Measurements from ENCODE around the gene CHST15. TPM values are rescaled to one million over a fixed set of nuclear protein-coding genes. Genes with fewer than 3 reads are reported as not detected.

CHST15 gene
- 10 to 100 TPM in 11 of 12 donors, not detected in 1; 14.6 to 24.7 (median 17.8) TPM for polyA plus RNA-seq (ENCODE audit: insufficient read length in 12 of 12)
- long read RNA-seq, donor 1, full-length matches to known transcripts: 2 of 2 reads
- long read RNA-seq, donor 1, partial matches to known transcripts: 0 of 2 reads
- long read RNA-seq, donor 1, other reads (novel, unspliced or antisense): 0 of 2 reads
- long read RNA-seq, donor 2, full-length matches to known transcripts: 2 of 2 reads
- long read RNA-seq, donor 2, partial matches to known transcripts: 0 of 2 reads
- long read RNA-seq, donor 2, other reads (novel, unspliced or antisense): 0 of 2 reads
- long read RNA-seq, donor 3, partial matches to known transcripts: 0 of 1 reads
- long read RNA-seq, donor 3, other reads (novel, unspliced or antisense): 0 of 1 reads
- long read RNA-seq, donor 4, full-length matches to known transcripts: 2 of 2 reads
- long read RNA-seq, donor 4, partial matches to known transcripts: 0 of 2 reads
- long read RNA-seq, donor 4, other reads (novel, unspliced or antisense): 0 of 2 reads
- long read RNA-seq, donor 5: 0 reads
- long read RNA-seq, donor 6, full-length matches to known transcripts: 2 of 2 reads
- long read RNA-seq, donor 6, partial matches to known transcripts: 0 of 2 reads
- long read RNA-seq, donor 6, other reads (novel, unspliced or antisense): 0 of 2 reads
- long read RNA-seq, donor 7, full-length matches to known transcripts: 1 of 1 reads
- long read RNA-seq, donor 7, partial matches to known transcripts: 0 of 1 reads
- long read RNA-seq, donor 7, other reads (novel, unspliced or antisense): 0 of 1 reads
- long read RNA-seq, donor 8, full-length matches to known transcripts: 3 of 3 reads
- long read RNA-seq, donor 8, partial matches to known transcripts: 0 of 3 reads
- long read RNA-seq, donor 8, other reads (novel, unspliced or antisense): 0 of 3 reads
- long read RNA-seq, donor 9, full-length matches to known transcripts: 2 of 2 reads
- long read RNA-seq, donor 9, partial matches to known transcripts: 0 of 2 reads
- long read RNA-seq, donor 9, other reads (novel, unspliced or antisense): 0 of 2 reads
- long read RNA-seq, donor 10, full-length matches to known transcripts: 3 of 3 reads
- long read RNA-seq, donor 10, partial matches to known transcripts: 0 of 3 reads
- long read RNA-seq, donor 10, other reads (novel, unspliced or antisense): 0 of 3 reads
- long read RNA-seq, donor 11, full-length matches to known transcripts: 1 of 1 reads
- long read RNA-seq, donor 11, partial matches to known transcripts: 0 of 1 reads
- long read RNA-seq, donor 11, other reads (novel, unspliced or antisense): 0 of 1 reads

DNA sequence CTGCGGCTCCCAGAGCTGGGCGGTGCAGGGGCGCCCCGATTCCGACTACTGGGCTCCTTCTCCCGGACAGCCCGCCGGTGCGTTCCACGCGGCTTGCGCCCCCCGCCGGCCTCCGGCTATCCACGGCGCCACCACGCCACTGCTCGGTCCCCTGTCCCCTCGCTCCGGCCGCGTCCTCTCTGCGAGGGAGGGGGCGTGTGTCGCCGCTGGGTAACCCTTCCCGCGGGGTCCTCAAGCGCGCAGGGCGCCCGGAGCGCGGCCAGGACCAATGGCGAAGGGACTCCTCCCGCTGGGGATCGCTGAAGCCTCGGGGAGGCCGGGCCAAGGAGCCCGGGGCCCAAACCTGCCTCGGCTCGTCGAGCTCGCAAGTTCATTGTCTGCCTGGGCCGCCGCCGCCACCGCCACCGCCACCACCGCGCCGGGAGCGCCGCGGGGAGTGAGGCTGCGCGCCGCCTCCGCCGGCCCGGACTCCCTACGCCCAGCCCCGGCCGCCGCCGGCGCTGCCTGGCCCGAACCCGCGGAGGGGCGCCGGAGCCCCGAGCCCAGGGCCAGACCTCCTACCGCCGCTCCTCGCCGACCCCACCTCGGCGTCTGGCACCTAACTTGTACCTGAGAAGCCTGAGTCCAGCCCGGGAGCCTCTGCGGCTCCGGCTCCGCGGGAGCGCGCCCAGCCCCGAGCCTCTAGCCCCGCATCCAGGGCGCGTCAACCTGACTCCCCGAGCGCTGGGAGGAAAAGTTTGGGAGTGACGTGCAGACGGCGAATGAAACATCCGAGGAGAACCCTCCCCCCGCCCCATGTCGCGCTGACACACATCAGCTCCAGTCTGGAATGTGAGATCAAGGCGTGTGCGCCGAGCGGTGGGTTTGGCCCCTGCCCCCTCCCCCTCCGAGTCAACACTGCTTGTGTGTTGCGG lies at the start of gene CHST15:
TSS of gene CHST15 (minus strand) at position 739 of the 914 bp plus-strand sequence. CDS start 47,386 bp downstream, outside the sequence.
- DNase-seq: peak; percentile 64

- no peak for DNase-seq
Observed at GRCh38 chr10:124142960-124143359, 49.6 kb upstream of the CHST15 start.

DNA sequence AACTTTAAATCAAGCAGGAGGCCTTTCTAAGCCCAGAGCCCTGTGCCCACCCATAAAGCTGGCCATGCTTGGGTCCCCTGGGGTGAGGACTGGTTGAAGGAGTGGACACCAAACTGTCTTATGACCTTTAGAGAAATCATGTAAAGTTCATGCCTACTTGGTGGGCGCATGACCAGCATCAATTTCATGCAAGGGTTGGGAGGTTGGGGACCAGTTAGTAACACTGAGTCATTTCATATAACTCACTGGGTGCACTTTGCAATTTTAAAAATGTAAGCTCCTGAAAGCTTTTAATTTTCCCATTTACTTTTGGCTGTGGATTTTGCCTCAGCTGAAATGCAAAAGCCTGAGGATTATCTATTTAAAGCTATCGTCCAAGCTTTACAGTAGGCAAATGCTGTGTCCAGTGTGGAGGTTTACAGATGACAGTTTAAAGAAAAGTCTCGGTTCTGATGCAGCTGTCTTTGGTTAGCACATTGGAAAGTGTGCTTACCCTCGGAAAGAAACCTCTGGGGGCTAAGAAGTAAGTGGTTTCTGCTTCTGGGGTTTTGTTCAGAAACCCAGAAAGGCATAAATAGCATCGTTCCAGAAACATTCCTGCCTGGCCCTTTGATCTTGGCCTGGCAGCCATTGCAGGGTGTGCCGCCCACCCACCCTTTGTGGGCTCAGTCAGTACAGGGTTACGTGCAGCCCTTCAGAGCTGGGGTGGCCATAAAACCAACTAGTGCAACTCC lies 48.8 kb upstream of the CHST15 start:
- no peak for DNase-seq

- no peak for DNase-seq
Observed at GRCh38 chr10:124138883-124139348, 45.5 kb upstream of the CHST15 start.

DNA sequence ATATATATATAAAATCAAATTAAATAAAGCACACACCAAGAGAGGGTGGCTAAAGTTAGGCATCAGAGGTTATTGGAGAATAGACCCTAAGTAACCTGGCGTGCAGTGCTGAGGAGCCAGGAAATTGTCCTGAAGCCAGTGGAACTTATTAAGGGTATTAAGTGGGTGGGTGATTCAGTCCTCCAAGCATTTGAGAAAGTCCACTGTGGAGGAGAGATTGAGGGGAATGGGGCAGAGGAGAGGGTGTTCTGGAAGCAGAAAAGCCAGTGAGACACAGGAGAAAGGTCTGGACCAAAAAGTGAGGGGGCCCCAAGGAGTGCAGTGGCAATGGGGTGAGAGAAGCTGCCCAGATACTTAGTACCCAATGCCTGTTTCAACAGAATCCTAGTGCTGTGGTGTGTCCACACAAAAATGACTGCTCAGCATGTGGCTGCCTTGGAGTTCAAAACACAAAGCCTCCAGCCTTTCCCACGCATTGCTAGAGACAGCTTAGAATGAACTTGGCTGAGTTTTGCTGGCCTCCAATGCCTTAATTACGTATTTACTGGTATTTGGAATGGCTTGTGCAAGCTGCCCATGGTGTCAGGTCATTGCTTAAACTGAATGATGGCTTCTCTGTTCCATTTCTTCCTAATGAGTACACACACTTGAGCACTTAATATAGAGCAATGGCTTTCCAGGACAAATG lies 44.9 kb upstream of the CHST15 start:
- DNase-seq: no peak

DNA sequence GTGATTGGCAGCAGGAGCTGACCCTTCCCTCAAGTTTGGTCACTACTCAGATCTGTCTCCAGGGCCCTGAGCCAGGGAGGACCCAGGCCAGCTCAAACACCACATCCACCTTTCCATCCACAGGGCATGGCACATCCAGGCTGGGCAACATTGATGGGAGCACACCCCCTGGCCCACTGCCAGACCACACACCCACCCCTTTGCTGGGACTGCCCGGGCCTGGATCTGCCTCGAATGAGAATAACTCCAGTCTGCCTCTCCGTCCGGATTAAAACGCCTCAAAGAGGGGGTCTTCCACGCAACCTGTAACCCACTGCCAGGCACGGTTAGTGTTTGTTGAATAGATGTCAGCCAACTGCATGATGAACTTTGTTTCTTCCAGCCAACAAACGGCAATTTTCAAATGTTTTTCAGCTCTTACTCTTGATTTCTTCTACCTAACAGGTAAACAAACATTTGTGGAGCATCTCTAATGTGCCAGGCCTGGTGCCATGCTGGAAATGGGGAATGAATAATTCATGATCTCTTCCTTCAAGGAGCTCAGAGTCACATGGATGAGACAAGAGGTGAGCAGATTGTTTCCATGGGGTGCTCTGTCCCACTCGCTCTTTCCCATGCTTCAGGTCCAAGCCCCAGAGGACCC lies 41.0 kb upstream of the CHST15 start:
- DNase-seq: no peak

GRCh38 chr10:124132876-124133275 lies 39.5 kb upstream of the CHST15 start:
- no peak for DNase-seq

- no peak for DNase-seq
Observed at GRCh38 chr10:124132306-124132705, 38.9 kb upstream of the CHST15 start.

DNA sequence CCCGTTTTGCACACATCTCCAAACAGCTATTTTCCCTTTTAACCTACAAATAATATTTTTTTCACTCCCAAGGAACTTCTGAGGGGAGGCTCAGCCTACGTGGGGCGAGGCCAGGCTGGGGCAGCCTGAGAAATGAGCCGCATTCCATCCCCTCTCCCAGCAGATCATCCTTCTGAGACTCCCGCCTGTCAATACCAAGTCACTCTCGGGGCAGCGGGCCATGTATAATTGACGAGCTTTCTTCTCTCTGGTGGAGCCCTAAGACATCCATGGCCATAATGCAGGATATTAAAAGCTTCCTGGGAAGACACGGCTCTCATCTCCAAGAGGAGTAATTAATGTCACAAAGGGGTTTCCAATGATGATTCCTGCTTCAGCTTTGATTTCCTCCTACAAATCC lies 37.8 kb upstream of the CHST15 start:
- DNase-seq: no peak

DNA sequence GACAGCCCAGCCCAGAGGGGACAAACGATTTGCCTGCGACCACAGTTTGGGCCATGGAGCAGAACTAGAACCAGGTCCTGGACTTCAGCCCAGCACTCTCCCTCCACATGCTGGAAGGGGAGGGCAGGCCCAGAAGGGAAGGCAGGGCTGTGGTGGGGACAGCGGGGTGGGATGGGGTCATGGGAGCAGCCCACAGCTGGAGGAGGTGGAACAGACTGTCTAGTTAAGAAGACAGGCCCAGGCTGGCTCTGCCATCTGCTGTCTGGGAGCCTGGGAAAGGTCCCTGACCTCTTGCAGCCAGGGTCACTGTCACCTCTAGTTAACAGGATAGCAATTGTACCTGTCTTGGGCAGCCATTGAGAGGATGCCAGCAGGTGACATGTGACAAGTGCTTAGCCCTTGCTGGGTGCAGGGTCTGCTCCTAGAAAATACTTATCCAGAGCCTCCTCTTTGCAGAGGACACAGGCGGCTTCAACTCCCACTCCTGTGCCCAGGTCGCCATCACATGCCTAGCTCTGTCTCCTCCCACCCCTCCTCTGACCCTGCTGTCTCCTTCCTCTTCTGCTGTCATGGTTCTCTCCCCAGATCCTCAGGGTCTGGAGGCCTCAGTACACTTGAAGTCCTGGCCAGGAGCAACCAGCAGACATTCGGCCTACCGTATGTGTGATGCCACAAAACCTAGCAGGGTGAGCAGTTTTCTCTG lies 37.0 kb upstream of the CHST15 start:
- no peak for DNase-seq

DNA sequence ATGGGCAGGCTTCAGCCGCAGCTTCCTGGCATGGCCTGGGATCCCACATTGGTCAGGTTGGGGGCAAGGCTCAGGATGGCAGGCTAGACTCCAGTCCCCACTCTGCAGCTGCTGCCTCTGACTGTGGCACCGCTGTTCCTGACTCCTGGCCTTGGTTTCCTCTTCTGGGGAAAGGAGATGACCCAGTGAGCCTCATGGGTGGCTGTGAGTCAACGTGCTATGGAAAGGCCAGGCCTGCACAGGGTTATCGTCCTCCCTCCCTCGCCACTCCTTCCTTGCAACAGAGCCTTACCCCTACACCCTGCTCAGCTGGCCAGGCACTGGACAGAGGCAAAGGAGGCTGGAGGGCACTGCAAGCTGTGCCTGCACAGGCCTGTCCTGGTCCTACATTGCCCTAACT lies 36.1 kb upstream of the CHST15 start:
- DNase-seq: no peak

- no peak for DNase-seq
Observed at GRCh38 chr10:124128811-124129145, 35.4 kb upstream of the CHST15 start.

DNA sequence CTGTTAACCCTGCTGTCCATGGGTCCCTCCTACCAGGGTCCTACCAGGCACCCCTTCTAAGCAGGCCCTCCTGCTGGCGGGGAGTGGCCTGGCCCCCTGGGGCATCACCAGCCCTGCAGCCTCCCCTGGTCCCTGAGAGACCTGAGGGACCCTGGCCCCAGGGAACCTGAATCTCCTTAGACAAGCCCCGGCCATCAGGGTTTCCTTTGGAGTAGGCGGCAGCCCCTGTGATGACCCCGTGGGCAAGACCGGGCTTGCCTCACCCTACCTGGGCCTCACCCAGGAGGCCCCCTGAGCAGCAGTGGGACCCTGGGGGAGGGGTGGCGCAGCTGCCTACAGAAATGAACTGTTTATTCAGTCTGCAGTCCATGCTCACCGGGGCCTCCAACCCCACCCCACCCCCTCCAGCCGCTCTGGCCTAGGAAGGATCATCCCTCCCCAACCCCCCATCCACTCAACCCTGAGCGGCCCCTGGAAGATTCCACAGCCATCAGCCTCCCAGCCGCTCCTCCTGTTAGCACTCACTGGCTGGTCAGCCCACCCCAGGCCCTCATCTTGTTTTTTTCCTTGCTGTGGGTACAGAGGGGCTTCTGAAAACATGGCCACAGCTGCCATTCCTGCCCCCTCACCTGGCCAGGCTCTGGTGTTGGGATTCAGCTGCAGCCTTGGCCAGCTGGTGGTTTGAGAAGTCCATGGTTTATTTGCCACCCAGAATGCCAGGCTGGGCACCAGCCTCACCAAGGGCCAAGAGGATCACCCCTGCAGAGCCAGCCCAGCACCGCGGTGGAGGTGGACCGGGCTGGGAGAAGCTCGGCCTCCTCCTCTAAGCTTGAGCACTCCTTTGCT lies 34.8 kb upstream of the CHST15 start:
- DNase-seq: no peak

- DNase-seq: no peak
Observed at GRCh38 chr10:124127563-124127962, 34.2 kb upstream of the CHST15 start.

GRCh38 chr10:124126983-124127385 lies 33.6 kb upstream of the CHST15 start:
- no peak for DNase-seq

DNA sequence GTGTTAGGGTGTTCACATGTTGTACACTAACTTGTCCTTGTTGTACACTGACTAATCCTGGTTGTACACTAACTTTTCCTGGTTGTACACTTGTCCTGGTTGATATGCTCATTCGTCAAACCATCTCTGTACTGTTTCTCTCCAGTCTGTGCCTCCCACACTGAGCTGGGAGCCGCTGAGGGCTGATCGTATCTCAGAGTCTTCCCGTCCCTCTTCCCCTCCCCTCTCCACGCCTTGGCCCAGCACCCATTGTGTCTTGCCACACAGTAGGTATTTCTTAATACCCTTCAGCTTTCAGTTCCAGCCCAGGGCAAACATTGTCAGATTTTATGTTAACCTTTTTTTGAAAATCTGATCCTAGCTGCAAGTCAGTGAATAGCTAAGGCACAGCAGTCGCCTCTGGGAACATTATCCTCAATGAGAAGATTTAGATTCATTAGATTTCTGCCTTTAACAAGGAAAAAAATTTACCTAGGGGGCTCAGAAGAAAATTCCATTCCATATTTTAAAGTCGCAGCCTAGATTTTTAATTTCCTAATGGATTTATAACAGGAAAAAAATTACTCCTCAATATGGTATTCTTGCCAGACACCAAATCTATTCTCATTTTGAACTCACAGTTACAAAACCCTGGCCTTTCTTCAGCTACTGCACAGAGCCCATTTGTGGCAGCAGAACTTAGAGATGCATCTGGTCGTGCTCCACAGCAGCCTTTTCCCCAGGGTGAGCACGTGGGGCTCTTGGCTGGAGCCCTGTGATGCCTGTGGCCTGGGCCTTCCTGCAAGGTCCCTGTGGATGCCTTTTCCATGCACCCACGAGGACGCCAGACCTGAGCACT lies 33.0 kb upstream of the CHST15 start:
- no peak for DNase-seq

All from muscle of arm (tissue), 14 donors.